ENCODE measurements around the gene ZNF846.

Gene ZNF846

GRCh38 chr19:9721861-9722260, 46.7 kb downstream of the ZNF846 start:
- no peak overlapping the region for H3K27ac ChIP-seq
- TF ChIP-seq CTCF (conservative IDR thresholded peaks at IDR 0.05): no peak

DNA sequence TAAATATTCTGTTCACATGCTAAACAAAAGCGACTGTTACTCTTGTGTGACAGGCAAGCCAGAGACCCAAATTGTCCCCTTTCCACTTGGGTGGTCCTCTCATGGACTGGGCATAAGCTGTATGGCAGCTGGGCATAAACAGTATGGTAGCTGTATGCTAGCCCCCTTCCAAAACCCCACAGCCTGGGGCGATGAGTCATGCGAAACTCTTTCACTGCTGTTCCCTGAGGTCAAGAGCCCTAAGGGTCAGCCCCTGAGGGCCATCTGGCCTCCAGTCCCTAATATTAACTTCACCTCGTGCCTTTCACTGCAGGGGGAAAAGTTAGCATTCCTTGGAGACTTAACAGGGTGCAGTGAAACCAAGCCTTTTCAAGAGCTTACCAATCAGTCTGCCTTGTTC, 48.0 kb downstream of the ZNF846 start:
- H3K27ac ChIP-seq: no peak overlapping the region
- no peak for TF ChIP-seq CTCF (conservative IDR thresholded peaks at IDR 0.05)

GRCh38 chr19:9711815-9712214, 56.7 kb downstream of the ZNF846 start:
- TF ChIP-seq CTCF (conservative IDR thresholded peaks at IDR 0.05): no peak
- no peak overlapping the region for H3K27ac ChIP-seq

- no peak for TF ChIP-seq CTCF (conservative IDR thresholded peaks at IDR 0.05)
Measured at GRCh38 chr19:9709305-9709704, 59.2 kb downstream of the ZNF846 start.

GRCh38 chr19:9705836-9706235, 62.7 kb downstream of the ZNF846 start:
- no peak for TF ChIP-seq CTCF (conservative IDR thresholded peaks at IDR 0.05)
- no peak overlapping the region for H3K27ac ChIP-seq

More at GRCh38 chr19:9709305-9709704, 59.2 kb downstream of the ZNF846 start:
- H3K27ac ChIP-seq: no peak overlapping the region

- no peak overlapping the region for H3K27ac ChIP-seq
- no peak for TF ChIP-seq CTCF (conservative IDR thresholded peaks at IDR 0.05)
Measured at GRCh38 chr19:9702186-9702585, 66.4 kb downstream of the ZNF846 start.
